Right renal pelvis (tissue), 4 donors: ENCODE results near the gene KBTBD8. TPM values are rescaled to one million over a fixed set of nuclear protein-coding genes. Genes with fewer than 3 reads are reported as not detected.

Experiments
- DNase-seq, 4 donors: peaks; one replicate each; pipeline ENCODE4 v3.0.0-alpha.2; 2013; ENCODE audit warnings: low read depth in 4 of 4, low spot score in 3 of 4, missing footprints in 1 of 4
- polyA plus RNA-seq, 4 donors: library from polyadenylated mRNA; unstranded; fragments of 120-200 nt; gene quantifications; one replicate each; pipeline ENCODE4 v1.2.1, GENCODE V29; 2013; ENCODE audit not compliant: insufficient read length in 4 of 4

The KBTBD8 gene, protein sequence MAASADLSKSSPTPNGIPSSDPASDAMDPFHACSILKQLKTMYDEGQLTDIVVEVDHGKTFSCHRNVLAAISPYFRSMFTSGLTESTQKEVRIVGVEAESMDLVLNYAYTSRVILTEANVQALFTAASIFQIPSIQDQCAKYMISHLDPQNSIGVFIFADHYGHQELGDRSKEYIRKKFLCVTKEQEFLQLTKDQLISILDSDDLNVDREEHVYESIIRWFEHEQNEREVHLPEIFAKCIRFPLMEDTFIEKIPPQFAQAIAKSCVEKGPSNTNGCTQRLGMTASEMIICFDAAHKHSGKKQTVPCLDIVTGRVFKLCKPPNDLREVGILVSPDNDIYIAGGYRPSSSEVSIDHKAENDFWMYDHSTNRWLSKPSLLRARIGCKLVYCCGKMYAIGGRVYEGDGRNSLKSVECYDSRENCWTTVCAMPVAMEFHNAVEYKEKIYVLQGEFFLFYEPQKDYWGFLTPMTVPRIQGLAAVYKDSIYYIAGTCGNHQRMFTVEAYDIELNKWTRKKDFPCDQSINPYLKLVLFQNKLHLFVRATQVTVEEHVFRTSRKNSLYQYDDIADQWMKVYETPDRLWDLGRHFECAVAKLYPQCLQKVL
- polyA plus RNA-seq: 1 to 10 TPM in 3 of 4 donors, under 1 TPM in 1; 0.95 to 1.6 (median 1.6) TPM

GRCh38 chr3:66998113-66998903 lies at the start of gene KBTBD8:
TSS of gene KBTBD8 (plus strand) at chr3:66998307. CDS start at chr3:66998356, 49 bp downstream.
- DNase-seq: peak; percentile 96 to 99 (median 98)

GRCh38 chr3:66948838-66949237 lies 49.3 kb upstream of the KBTBD8 start:
- DNase-seq: no peak

DNA sequence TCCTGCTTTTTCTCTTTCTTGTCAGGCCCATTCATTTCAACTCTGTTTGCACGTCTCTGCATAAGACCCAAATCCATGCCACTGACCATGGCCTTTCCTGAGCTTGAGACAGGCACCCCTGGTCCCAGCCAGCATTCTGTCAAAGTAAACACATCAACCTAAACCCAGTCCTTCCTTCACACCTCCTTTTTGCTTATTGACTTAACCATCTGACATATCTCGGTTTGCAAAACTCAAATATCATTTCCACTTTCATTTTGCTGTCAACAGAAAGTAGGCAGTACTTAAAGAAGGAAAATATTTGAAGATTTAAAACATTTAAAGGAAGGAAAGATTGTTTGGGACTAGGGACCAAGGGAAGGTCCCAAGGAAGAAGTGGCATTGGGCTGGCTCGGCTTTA lies 48.2 kb upstream of the KBTBD8 start:
- no peak for DNase-seq

GRCh38 chr3:66952357-66952756 lies 45.8 kb upstream of the KBTBD8 start:
- no peak for DNase-seq

GRCh38 chr3:66953934-66954445 lies 44.1 kb upstream of the KBTBD8 start:
- no peak for DNase-seq

DNA sequence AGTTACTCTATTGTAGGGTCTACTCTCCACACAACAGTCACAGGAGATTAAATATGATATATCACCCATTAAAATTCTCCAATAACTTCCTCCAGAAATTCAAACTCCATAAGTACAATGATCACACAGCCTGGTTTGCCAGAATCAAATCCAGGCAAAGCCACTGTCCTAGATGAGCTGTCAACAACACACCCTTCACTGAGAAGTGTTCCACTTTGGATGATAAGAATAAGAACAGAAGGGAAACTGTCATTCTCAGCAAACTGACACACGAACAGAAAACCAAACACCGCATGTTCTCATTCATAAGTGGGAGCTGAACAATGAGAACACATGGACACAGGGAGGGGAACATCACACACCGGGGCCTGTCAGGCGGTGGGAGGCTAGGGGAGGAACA lies 41.4 kb upstream of the KBTBD8 start:
- DNase-seq: no peak

DNA sequence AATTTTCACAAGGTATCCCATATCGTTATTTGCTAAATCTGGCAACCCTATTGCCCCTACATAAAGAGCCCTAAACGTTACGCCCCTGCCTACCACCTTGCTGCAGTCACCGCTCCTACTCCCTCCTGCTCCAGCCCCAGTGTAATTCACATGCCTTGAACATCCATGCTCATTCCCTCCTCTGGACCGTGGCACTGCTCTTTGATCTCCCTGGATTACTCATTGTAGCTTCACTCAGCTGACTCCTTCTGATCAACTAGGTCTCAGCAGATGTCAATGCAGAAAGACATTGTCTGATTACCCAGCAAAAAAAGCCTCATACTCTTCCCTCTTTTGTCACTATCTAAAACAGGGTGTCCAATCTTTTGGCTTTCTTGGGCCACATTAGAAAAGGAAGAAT lies 40.7 kb upstream of the KBTBD8 start:
- no peak for DNase-seq

GRCh38 chr3:66958067-66958466 lies 40.0 kb upstream of the KBTBD8 start:
- DNase-seq: no peak

DNA sequence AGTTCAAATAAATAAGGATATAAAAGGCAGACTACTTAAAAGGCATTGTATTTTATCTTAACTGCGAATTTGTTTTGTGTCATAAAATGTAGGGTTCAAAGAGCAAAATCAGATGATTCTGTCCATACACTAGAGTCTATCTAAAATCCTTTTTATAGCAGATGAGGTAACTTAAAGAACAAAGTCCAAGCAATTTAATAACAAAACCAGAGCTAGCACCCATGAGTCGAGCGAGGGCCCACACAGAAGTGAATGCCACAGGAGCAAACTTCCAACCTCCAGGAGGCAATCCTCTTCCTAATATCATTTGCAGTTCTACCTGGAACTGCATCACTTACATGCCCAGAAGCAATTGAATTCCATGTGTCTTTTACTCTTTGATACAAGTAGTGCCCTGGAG lies 35.4 kb upstream of the KBTBD8 start:
- no peak for DNase-seq

GRCh38 chr3:66971245-66971644 lies 26.9 kb upstream of the KBTBD8 start:
- DNase-seq: no peak

- peak; percentile 52 to 65 (median 58) for DNase-seq
Observed at GRCh38 chr3:66971891-66972551, 26.1 kb upstream of the KBTBD8 start.

- no peak for DNase-seq
Observed at GRCh38 chr3:66980791-66981190, 17.3 kb upstream of the KBTBD8 start.

DNA sequence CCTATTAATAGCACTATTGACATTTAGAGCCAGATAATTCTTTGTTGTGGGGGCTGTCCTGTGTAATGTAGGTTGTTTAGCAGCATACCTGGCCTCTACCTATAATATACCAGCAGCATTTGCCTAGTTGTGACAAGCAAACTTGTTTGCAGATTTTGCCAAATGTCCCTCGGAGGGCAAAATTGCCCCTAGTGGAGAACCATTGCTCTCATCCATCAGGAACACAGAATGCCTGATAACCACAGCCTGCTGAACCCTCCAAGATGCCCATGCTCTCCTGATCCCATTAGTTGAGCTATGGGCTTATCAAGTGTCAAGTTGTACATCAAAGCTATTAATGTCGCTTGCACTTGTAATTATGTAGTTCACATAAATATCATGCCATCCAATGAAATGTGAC lies 15.0 kb upstream of the KBTBD8 start:
- no peak for DNase-seq

- no peak for DNase-seq
Observed at GRCh38 chr3:66985336-66985920, 12.7 kb upstream of the KBTBD8 start.

DNA sequence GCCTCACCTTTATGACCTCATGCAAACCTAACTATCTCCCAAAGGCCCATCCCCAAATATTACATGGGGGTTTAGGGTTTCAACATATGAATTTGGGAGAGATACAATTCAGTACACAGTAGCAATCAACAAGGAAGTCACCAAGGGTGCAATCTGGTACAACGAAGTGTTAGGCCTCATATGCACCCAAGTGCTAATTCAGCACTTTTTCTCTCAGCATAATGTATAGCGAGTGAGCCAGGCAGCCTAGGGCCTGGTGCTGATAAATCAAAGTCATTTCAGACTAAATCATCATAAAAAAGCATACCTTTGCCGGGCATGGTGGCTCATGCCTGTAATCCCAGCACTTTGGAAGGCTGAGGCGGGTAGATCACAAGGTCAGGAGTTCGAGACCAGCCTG lies 11.7 kb upstream of the KBTBD8 start:
- DNase-seq: no peak

DNA sequence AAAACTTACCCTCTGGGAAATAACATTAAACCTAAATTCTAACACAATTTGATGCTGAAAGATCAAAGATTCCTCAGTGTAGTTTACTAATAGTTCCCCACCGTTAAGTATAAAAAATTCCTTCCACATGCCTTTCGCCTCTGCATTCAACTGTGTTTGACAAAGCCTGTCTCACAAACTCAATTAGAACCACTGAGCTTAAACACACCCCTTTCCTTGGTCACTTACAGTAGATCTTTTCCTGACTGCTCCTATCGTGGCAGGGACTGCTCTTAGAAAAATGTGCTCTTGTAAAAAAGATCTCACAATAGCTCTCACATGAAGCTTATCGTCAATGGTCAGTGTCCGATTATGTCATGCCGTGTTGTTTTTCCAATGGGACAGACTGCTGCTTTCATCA lies 8.9 kb upstream of the KBTBD8 start:
- no peak for DNase-seq

DNA sequence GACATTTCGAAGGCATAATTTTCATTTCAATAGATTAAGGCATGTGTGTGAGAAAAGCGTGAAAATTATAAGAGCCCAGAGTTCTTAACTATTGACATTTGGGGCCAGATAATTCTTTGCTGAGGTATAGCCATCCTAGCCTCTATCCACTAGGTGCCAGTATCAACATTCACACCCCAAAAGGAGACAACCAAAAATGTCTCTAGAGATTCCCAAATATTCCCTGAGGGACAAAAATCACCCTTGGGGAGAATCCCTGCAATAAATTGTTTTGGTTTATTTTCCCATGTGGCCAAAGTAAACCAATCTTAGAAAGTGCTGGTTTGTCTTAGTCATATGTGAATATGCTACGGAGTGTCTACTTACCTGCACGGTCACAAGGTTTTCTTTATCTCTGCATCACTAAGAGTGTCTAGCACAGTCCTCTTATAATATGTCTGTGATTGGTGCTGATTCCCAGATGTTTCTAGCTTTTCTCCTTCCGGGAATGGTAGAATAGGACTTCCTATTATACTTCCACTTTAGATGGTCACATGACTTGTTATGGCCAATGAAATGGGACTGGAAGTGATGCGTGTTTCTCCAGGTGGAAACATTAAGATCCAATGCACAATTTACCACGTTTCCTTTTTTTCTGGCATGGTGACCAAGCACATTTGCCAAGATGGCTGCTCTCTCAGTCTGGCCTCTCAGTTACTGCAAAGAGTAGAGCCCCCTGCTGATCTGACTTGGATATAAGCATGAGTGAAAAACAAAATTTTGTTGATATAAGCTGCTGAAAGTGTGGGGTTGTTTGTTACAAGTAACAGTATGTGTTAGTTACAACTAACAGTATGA lies 8.0 kb upstream of the KBTBD8 start:
- no peak for DNase-seq

- DNase-seq: no peak
Observed at GRCh38 chr3:66991459-66991858, 6.6 kb upstream of the KBTBD8 start.

DNA sequence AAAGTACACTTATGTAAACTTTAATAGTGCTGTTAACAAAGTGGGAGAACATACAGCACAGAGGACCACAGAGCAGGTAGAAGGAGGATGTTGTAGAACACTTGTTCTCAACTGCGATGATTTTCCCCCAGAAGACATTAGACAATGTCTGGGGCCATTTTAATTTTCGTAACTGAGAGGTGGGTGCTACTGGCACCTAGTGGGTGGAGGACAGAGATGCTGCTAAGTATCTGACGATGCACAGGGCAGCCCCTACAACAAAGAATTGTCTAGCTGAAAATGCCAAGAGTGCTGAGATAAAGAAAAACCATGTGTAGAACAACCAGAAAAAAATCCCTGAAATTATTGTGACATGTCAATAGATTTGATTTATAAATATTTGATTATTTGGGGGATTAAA lies 5.0 kb upstream of the KBTBD8 start:
- no peak for DNase-seq
